H1 (cell line): ENCODE measurements around the gene TK2. TPM values are rescaled to one million over a fixed set of nuclear protein-coding genes. Genes with fewer than 3 reads are reported as not detected.

Source experiments
- CTCF ChIA-PET: fragments of 300-600 bp; sonication (Branson Sonifier 250); formaldehyde crosslinking; loops from one replicate; lab custom pipeline; 2021; ENCODE audit not compliant: partially characterized antibody; lab: Charles Lee
- POLR2A ChIA-PET: fragments of 300-600 bp; sonication (Branson Sonifier 250); formaldehyde crosslinking; loops from one replicate; lab custom pipeline; 2021; ENCODE audit warnings: inconsistent platforms; ENCODE audit not compliant: partially characterized antibody; lab: Charles Lee
- DNase-seq, 2 experiments: peaks; one replicate each; pipeline versions ENCODE4 v3.0.0 to v3.0.0-alpha.2; 2010 to 2022; ENCODE audit warnings: low spot score in 2 of 2, low read depth in 1 of 2, mixed read lengths in 1 of 2
- FAIRE-seq: peaks from 2 replicates; lab custom pipeline; 2011; peaks lifted over from hg19 to GRCh38; lab: Jason Lieb, UNC
- H2AFZ ChIP-seq: 2 replicates; pipeline ENCODE4 v1.8.1; 2012; ENCODE audit warnings: low read length, inconsistent platforms
- H2AK5ac ChIP-seq: 2 replicates; pipeline ENCODE4 v1.6.1; 2013; ENCODE audit warnings: low read depth, low read length
- H2BK120ac ChIP-seq: replicated peaks from 2 replicates; pipeline ENCODE3; 2013; ENCODE audit warnings: low read depth, low read length, inconsistent platforms
- H2BK12ac ChIP-seq: 2 replicates; pipeline ENCODE4 v1.6.1; 2013; ENCODE audit warnings: low read depth, low read length
- H2BK15ac ChIP-seq: 2 replicates; pipeline ENCODE4 v1.6.1; 2013; ENCODE audit warnings: low read length
- H2BK20ac ChIP-seq: 2 replicates; pipeline ENCODE4 v1.6.1; 2013; ENCODE audit warnings: low read length
- H2BK5ac ChIP-seq: 2 replicates; pipeline ENCODE4 v1.6.1; 2013; ENCODE audit warnings: low read depth, low read length
- H3K14ac ChIP-seq: 2 replicates; pipeline ENCODE4 v1.6.1; 2013; ENCODE audit warnings: inconsistent platforms; ENCODE audit not compliant: insufficient read length
- H3K18ac ChIP-seq: 2 replicates; pipeline ENCODE4 v1.6.1; 2013; ENCODE audit warnings: low read length; ENCODE audit errors: extremely low read depth
- H3K23ac ChIP-seq: 2 replicates; pipeline ENCODE4 v1.6.1; 2013; ENCODE audit warnings: inconsistent platforms; ENCODE audit not compliant: insufficient read length
- H3K23me2 ChIP-seq: 2 replicates; pipeline ENCODE4 v1.6.1; 2013; ENCODE audit warnings: low read depth, low read length
- H3K27ac ChIP-seq: 2 replicates; pipeline ENCODE4 v1.6.1; 2011; ENCODE audit warnings: low read depth, low read length, inconsistent platforms
- H3K27me3 ChIP-seq, 4 experiments: replicated peaks in 1 of 4; 1 replicate in 1 of 4; 2 replicates in 3 of 4; pipeline versions ENCODE4 v1.6.1 to v1.8.1; 2011 to 2013; ENCODE audit warnings: low read length in 3 of 4, mild to moderate bottlenecking in 3 of 4, inconsistent platforms in 2 of 4, mixed read lengths in 2 of 4, moderate library complexity in 1 of 4; ENCODE audit not compliant: control insufficient read depth in 3 of 4, insufficient read depth in 3 of 4; ENCODE audit errors: extremely low read depth in 1 of 4
- H3K36me3 ChIP-seq, 4 experiments: 2 replicates each; pipeline versions ENCODE4 v1.6.1 to v1.8.1; 2011 to 2013; ENCODE audit warnings: mild to moderate bottlenecking in 4 of 4, low read length in 3 of 4, moderate library complexity in 2 of 4, control low read depth in 1 of 4, inconsistent platforms in 1 of 4; ENCODE audit not compliant: insufficient read depth in 4 of 4, control insufficient read depth in 2 of 4
- H3K4ac ChIP-seq: replicated peaks from 2 replicates; pipeline ENCODE3; 2013; ENCODE audit warnings: low read length, low read depth, mixed read lengths, inconsistent platforms; ENCODE audit not compliant: insufficient read length
- H3K4me1 ChIP-seq, 4 experiments: replicated peaks in 1 of 4; 1 replicate in 1 of 4; 2 replicates in 3 of 4; pipeline versions ENCODE4 v1.6.1 to v1.8.1; 2011 to 2013; ENCODE audit warnings: low read length in 3 of 4, inconsistent platforms in 2 of 4, mixed read lengths in 1 of 4; ENCODE audit not compliant: insufficient read depth in 4 of 4, control insufficient read depth in 3 of 4
- H3K4me2 ChIP-seq, 2 experiments: 2 replicates each; pipeline versions ENCODE4 v1.6.1 to v1.8.1; 2011 to 2013; ENCODE audit warnings: low read depth in 2 of 2, low read length in 2 of 2, control low read depth in 1 of 2, inconsistent platforms in 1 of 2, mild to moderate bottlenecking in 1 of 2; ENCODE audit not compliant: insufficient read depth in 1 of 2
- H3K4me3 ChIP-seq, 4 experiments: fragments of 200-600, 300-600 bp in 1 of 4; sonication (generic), shearing (Covaris generic), sonication (Bioruptor Twin) in 1 of 4; 2 replicates each; pipeline versions ENCODE4 v1.5.1 to v1.8.1; 2011 to 2016; ENCODE audit warnings: low read length in 4 of 4, low read depth in 3 of 4, control low read depth in 2 of 4, inconsistent platforms in 2 of 4, mild to moderate bottlenecking in 2 of 4, mixed read lengths in 1 of 4, moderate library complexity in 1 of 4; ENCODE audit not compliant: insufficient read depth in 2 of 4; ENCODE audit errors: extremely low read depth in 1 of 4
- H3K56ac ChIP-seq: replicated peaks from 2 replicates; pipeline ENCODE3; 2013; ENCODE audit warnings: low read depth, mild to moderate bottlenecking, mixed read lengths, low read length, inconsistent platforms; ENCODE audit not compliant: insufficient read length
- H3K79me1 ChIP-seq: 2 replicates; pipeline ENCODE4 v1.6.1; 2013; ENCODE audit warnings: low read depth, low read length, control low read depth
- H3K79me2 ChIP-seq, 2 experiments: 2 replicates each; pipeline versions ENCODE4 v1.6.1 to v1.8.1; 2012 to 2013; ENCODE audit warnings: low read length in 2 of 2, mild to moderate bottlenecking in 2 of 2, inconsistent platforms in 1 of 2; ENCODE audit not compliant: insufficient read depth in 2 of 2, control insufficient read depth in 1 of 2
- H3K9ac ChIP-seq, 4 experiments: replicated peaks in 1 of 4; 1 replicate in 1 of 4; 2 replicates in 3 of 4; pipeline versions ENCODE4 v1.6.1 to v1.8.1; 2011 to 2013; ENCODE audit warnings: low read depth in 3 of 4, low read length in 3 of 4, control low read depth in 2 of 4, mild to moderate bottlenecking in 2 of 4, moderate library complexity in 2 of 4, inconsistent platforms in 1 of 4; ENCODE audit errors: extremely low read depth in 1 of 4
- H3K9me3 ChIP-seq, 2 experiments: 2 replicates each; pipeline versions ENCODE4 v1.6.1 to v1.8.1; 2012 to 2013; ENCODE audit warnings: mild to moderate bottlenecking in 2 of 2, moderate library complexity in 2 of 2, control low read depth in 1 of 2, inconsistent platforms in 1 of 2, low read depth in 1 of 2, low read length in 1 of 2, mixed read lengths in 1 of 2; ENCODE audit not compliant: insufficient read depth in 2 of 2
- H4K20me1 ChIP-seq, 2 experiments: replicated peaks in 1 of 2; 2 replicates each; pipeline versions ENCODE3 to v1.8.1; 2011 to 2013; ENCODE audit warnings: inconsistent platforms in 2 of 2, low read length in 2 of 2, mild to moderate bottlenecking in 1 of 2; ENCODE audit not compliant: insufficient read depth in 2 of 2, control insufficient read depth in 1 of 2
- H4K5ac ChIP-seq: 2 replicates; pipeline ENCODE4 v1.6.1; 2013; ENCODE audit warnings: low read length, low read depth, mixed read lengths, inconsistent platforms; ENCODE audit not compliant: insufficient read length
- H4K8ac ChIP-seq: 2 replicates; pipeline ENCODE4 v1.8.0; 2013; ENCODE audit warnings: mild to moderate bottlenecking, moderate library complexity, low read length, inconsistent platforms; ENCODE audit not compliant: insufficient read depth; ENCODE audit errors: extremely low read depth
- H4K91ac ChIP-seq: replicated peaks from 2 replicates; pipeline ENCODE3; 2013; ENCODE audit warnings: low read length, mixed read lengths, inconsistent platforms; ENCODE audit not compliant: insufficient read length
- E2F6 ChIP-seq: IDR thresholded peaks from 2 replicates; pipeline ENCODE4 v1.6.1; 2012; ENCODE audit warnings: inconsistent platforms
- RFX5 ChIP-seq: IDR thresholded peaks from 2 replicates; pipeline ENCODE4 v1.6.1; 2011; ENCODE audit warnings: low read depth, low read length, improper control_type of control experiment, borderline replicate concordance
- SP1 ChIP-seq: IDR thresholded peaks from 2 replicates; pipeline ENCODE4 v1.6.1; 2011; ENCODE audit warnings: low read depth, low read length
- TEAD4 ChIP-seq: IDR thresholded peaks from 2 replicates; pipeline ENCODE4 v1.6.1; 2012; ENCODE audit warnings: low read depth, low read length, inconsistent platforms, mixed read lengths
- WGBS, 2 experiments: shearing (Covaris generic) in 1 of 2; methylation state at CpG; one replicate each; pipeline versions ENCODE4 v1.1.6 to v1.1.7; 2013 to 2015; ENCODE audit warnings: low lambda C conversion rate in 2 of 2, mixed read lengths in 2 of 2, inconsistent platforms in 1 of 2, low coverage in 1 of 2, missing lambda C conversion rate in 1 of 2; ENCODE audit not compliant: insufficient replicate concordance in 2 of 2, insufficient coverage in 1 of 2, insufficient read length in 1 of 2; ENCODE audit errors: extremely low coverage in 1 of 2, missing lambda C conversion rate in 1 of 2; 5-methylcytosine and 5-hydroxymethylcytosine counted together
- polyA plus RNA-seq, 7 experiments: library from polyadenylated mRNA; depleted of rRNA in 3 of 7; stranded (reverse) in 5 of 7; unstranded in 2 of 7; fragments of >200 nt in 5 of 7; fragments of 200-250 nt in 2 of 7; gene quantifications; 1 replicate in 5 of 7; 2 replicates in 1 of 7; 4 replicates in 1 of 7; pipeline versions ENCODE4 v1.2.1 to v1.2.3, GENCODE V29; 2011 to 2013; ENCODE audit warnings: missing spikeins in 2 of 7, mixed read lengths in 2 of 7
- total RNA-seq: library from RNA; stranded (reverse); fragmentation: NEBNext Ultra II Directional; extraction: Animal tissue kit (Norgen Biotek cat#: 25700); gene quantifications from 2 replicates; pipeline ENCODE4 v1.2.1, GENCODE V29; 2021

TK2 gene
- total and polyA plus RNA-seq, 2 of the 8 experiments (the other 6 are each of a cell fraction or from before 2014, with no cell fraction given) = 2.7 to 3.6 TPM

DNA sequence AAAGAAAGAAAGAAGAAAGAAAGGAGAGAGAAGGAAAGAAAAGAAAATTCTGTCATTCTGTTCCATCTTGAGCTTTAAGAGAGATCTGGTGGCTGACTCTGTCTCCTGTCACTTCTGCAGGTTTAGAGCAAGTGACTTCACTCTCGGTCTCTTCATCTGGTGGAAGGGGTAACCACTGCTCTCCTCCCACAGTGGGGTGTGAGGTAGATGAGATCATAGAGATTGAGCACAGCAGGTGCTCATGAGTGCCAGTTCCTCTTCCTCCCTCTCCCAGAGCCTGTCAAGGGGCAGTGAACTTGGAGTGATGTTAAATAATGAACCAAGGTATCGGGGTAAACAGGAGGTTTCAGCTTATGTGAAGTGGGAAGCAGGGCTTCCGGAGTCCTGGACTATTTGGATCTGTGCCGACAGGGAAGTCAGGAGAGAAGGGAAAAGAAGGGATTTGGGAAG lies 75.1 kb downstream of the TK2 start:
- no peaks in the 10 kb centered on the region for H3K79me2 ChIP-seq
- H2BK20ac ChIP-seq = no peak overlapping the region
- H4K91ac ChIP-seq = no peak overlapping the region
- H3K56ac ChIP-seq = no peak overlapping the region
- H3K79me1 ChIP-seq = no peaks in the 10 kb centered on the region
- no peak overlapping the region for H2BK5ac ChIP-seq
- H3K18ac ChIP-seq = no peak overlapping the region
- H3K27me3 ChIP-seq = peaks cover 0 to 3% (median 0%) of the 10 kb centered on the region in 4 experiments; a peak in 1 of 7 replicates
- no peak overlapping the region for H3K9ac ChIP-seq
- no peak overlapping the region for H2BK120ac ChIP-seq
- peaks cover 3% of the 10 kb centered on the region; the same call in 1 of the 2 replicates for H3K23me2 ChIP-seq
- H4K8ac ChIP-seq = no peak overlapping the region
- no peak overlapping the region for H3K4me2 ChIP-seq
- no peak overlapping the region for H3K4me3 ChIP-seq
- no peak overlapping the region for H2BK12ac ChIP-seq
- no peak overlapping the region for H2AK5ac ChIP-seq
- H2AFZ ChIP-seq = no peak overlapping the region
- H2BK15ac ChIP-seq = 0 out of 2 replicates have a peak overlapping the region, but pooled peaks have one; percentile 46
- no peaks in the 10 kb centered on the region for H4K20me1 ChIP-seq
- no peaks in the 10 kb centered on the region for H3K9me3 ChIP-seq
- no peak overlapping the region for H3K27ac ChIP-seq
- POLR2A ChIA-PET = interaction anchor here (0.8 kb wide), 1 partner anchor 45 kb away, joined by 3 read pairs; no protein-coding TSS in a partner anchor
- peak in 1 of 2 experiments; percentile 33 for DNase-seq
- no peak overlapping the region for H4K5ac ChIP-seq
- WGBS, 2 experiments = 68% methylated on average over 4 of the region's 4 CpGs; no CpG with 5 or more reads in 1 of the 2 experiments
- CTCF ChIA-PET = interaction anchor here (0.6 to 15.3 kb wide), 16 partner anchors 10 to 131 kb away, joined by 3 to 226 read pairs (median 5); partner anchors contain the start of genes BEAN1 and CMTM2
- no peak overlapping the region for H3K23ac ChIP-seq
- FAIRE-seq = no peak
- H3K14ac ChIP-seq = no peak overlapping the region
- H3K36me3 ChIP-seq = no peaks in the 10 kb centered on the region
- peaks cover 0 to 7% (median 2%) of the 10 kb centered on the region in 4 experiments; a peak in 4 of 7 replicates for H3K4me1 ChIP-seq
- H3K4ac ChIP-seq = no peak overlapping the region
- TF ChIP-seq E2F6 (no peak), SP1 (no peak), RFX5 (no peak), TEAD4 (no peak)
